Measurements from ENCODE around the gene GH1.

The GH1 gene

DNA sequence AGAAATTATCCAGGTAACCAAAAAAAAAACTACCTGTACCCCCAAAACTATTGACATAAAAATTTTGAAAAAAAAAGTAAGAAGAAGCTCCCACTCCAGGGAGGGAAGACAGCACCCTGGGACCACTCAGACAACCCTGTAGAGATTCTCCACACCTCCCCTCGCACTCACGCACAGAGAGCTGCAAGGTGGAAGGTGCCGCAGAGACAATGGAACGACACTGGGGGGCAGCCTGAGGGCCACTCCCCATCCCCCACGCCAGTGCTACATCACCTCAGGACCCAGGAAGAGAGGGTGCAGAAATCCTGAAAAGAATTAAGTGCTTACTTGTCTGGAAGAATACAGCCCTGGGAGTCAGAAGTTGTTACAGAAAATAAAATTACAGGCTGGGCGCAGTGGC is 18.7 kb upstream of the GH1 start:
- intact Hi-C loops (cut with DNase I; ENCODE audit: low total_unique reads), result no loop called here
- no peaks in the 10 kb centered on the region for H3K36me3 ChIP-seq
- peaks cover 0 to 11% of the 10 kb centered on the region in 2 donors for H3K27me3 ChIP-seq
- H3K27ac ChIP-seq, result no peak overlapping the region
- no peak for TF ChIP-seq CTCF (IDR thresholded peaks at IDR 0.05)
- H3K4me3 ChIP-seq, result no peak overlapping the region
- no peaks in the 10 kb centered on the region for H3K9me3 ChIP-seq
- H3K4me1 ChIP-seq, result no peaks in the 10 kb centered on the region
- no peak for DNase-seq

DNA sequence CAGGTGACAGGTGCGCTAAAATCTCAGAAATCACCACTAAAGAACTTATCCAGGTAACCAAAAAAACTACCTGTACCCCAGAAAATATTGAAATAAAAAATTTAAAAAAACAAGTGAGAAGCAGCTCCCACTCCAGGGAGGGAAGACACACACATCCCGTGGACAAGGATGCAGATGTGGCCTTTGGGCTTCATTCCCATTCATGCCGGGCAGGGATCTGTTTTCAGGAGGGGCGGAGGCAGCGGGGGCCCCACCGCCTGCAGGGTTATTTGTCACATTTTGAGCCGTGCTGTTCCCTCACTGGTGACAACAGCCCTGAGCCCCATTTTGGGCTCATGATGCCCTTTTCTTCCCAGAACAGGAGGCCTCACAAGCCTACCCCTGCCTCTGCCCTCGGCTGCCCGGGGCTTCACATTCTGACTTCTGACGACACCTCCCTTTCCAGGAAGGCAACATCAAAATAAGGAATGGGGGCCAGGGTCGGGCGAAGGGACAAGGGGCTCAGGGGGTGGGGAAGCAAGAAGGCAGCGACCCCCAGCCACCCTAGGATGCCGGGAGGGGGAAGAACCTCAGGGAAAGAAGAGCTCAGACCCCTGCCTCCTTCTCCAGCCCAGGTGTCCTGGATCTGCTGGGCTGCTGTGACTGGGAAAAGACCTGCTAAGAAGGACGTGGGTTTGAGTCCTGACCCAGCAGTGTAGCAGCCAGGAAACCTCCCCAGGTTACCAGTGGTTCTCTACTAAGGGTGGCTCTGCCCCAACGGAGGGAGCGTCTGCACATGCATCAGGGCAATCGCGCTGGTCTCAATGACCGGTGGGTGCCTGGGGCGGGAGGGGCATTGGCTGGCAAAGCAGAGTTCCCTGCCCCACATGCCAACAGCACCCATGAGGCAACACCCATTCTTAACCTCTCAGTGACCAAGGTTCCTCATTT is 15.8 kb upstream of the GH1 start:
- H3K9me3 ChIP-seq, result no peaks in the 10 kb centered on the region
- no peak for DNase-seq
- no peak overlapping the region for H3K27ac ChIP-seq
- H3K4me1 ChIP-seq, result peaks cover 0 to 6% (median 0%) of the 10 kb centered on the region in 4 donors
- no peaks in the 10 kb centered on the region for H3K36me3 ChIP-seq
- no peak overlapping the region for H3K4me3 ChIP-seq
- peaks cover 0 to 16% of the 10 kb centered on the region in 2 donors for H3K27me3 ChIP-seq
- intact Hi-C loops (cut with DNase I; ENCODE audit: low total_unique reads), result no loop called here
- TF ChIP-seq CTCF (IDR thresholded peaks at IDR 0.05), result no peak

DNA sequence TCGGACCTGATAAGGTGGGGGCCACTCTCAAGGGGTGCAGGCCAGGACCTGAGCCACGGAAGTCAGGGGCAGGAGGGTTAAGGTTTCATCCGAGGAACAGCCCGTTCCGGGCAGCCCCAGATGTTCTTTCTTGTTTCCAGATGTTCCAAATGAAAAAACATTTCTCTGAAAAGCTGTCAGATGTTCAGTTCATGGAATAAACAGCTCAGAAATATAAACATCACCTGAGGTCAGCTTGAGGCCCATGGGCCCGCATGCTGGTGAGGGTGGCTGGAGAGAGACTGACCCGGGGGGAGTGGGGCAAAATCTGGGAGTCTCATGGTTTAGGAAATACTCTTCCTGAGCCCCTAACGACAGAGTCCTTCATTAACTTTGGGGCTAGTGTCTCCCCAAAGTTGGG is 15.0 kb upstream of the GH1 start:
- Histone ChIP-seq H3K36me3 (no peaks in the 10 kb centered on the region), H3K4me1 (peaks cover 0 to 6% (median 0%) of the 10 kb centered on the region in 4 donors), H3K4me3 (no peak overlapping the region), H3K9me3 (no peaks in the 10 kb centered on the region), H3K27ac (no peak overlapping the region), H3K27me3 (peaks cover 0 to 16% of the 10 kb centered on the region in 2 donors)
- intact Hi-C loops (cut with DNase I; ENCODE audit: low total_unique reads), result no loop called here
- DNase-seq, result no peak
- no peak for TF ChIP-seq CTCF (IDR thresholded peaks at IDR 0.05)

GRCh38 chr17:63932721-63933120 is 14.1 kb upstream of the GH1 start:
- H3K9me3 ChIP-seq, result no peaks in the 10 kb centered on the region
- H3K27ac ChIP-seq, result no peak overlapping the region
- intact Hi-C loops (cut with DNase I; ENCODE audit: low total_unique reads), result no loop called here
- H3K36me3 ChIP-seq, result no peaks in the 10 kb centered on the region
- no peak overlapping the region for H3K4me3 ChIP-seq
- H3K27me3 ChIP-seq, result peaks cover 0 to 16% of the 10 kb centered on the region in 2 donors
- no peak for DNase-seq
- TF ChIP-seq CTCF (IDR thresholded peaks at IDR 0.05), result no peak
- H3K4me1 ChIP-seq, result peaks cover 0 to 6% (median 0%) of the 10 kb centered on the region in 4 donors

- intact Hi-C loops (cut with DNase I; ENCODE audit: low total_unique reads), result no loop called here
These were observed 13.4 kb upstream of the GH1 start, which contains the start of gene CD79B for GRCh38 chr17:63931981-63932561. TSS of gene CD79B (minus strand) at chr17:63932331. CDS start at chr17:63932261, 70 bp downstream.

More at GRCh38 chr17:63931981-63932561, 13.4 kb upstream of the GH1 start, which contains the start of gene CD79B:
- Histone ChIP-seq H3K4me1 (peaks cover 0 to 6% (median 0%) of the 10 kb centered on the region in 4 donors), H3K27me3 (peaks cover 0 to 16% of the 10 kb centered on the region in 2 donors), H3K9me3 (no peaks in the 10 kb centered on the region), H3K36me3 (no peaks in the 10 kb centered on the region), H3K27ac (no peak within 1 kb of the TSS), H3K4me3 (no peak within 1 kb of the TSS)
- DNase-seq, result no peak
- TF ChIP-seq CTCF (IDR thresholded peaks at IDR 0.05), result no peak
